H1 (cell line): ENCODE results near the gene CDHR2. TPM values are rescaled to one million over a fixed set of nuclear protein-coding genes. Genes with fewer than 3 reads are reported as not detected.

ENCODE experiments used
- CTCF ChIA-PET: fragments of 300-600 bp; sonication (Branson Sonifier 250); formaldehyde crosslinking; loops from one replicate; lab custom pipeline; 2021; ENCODE audit not compliant: partially characterized antibody; lab: Charles Lee
- POLR2A ChIA-PET: fragments of 300-600 bp; sonication (Branson Sonifier 250); formaldehyde crosslinking; loops from one replicate; lab custom pipeline; 2021; ENCODE audit warnings: inconsistent platforms; ENCODE audit not compliant: partially characterized antibody; lab: Charles Lee
- DNase-seq, 2 experiments: peaks; one replicate each; pipeline versions ENCODE4 v3.0.0 to v3.0.0-alpha.2; 2010 to 2022; ENCODE audit warnings: low spot score in 2 of 2, low read depth in 1 of 2, mixed read lengths in 1 of 2
- FAIRE-seq: peaks from 2 replicates; lab custom pipeline; 2011; peaks lifted over from hg19 to GRCh38; lab: Jason Lieb, UNC
- H2AFZ ChIP-seq: 2 replicates; pipeline ENCODE4 v1.8.1; 2012; ENCODE audit warnings: low read length, inconsistent platforms
- H2AK5ac ChIP-seq: 2 replicates; pipeline ENCODE4 v1.6.1; 2013; ENCODE audit warnings: low read depth, low read length
- H2BK120ac ChIP-seq: replicated peaks from 2 replicates; pipeline ENCODE3; 2013; ENCODE audit warnings: low read depth, low read length, inconsistent platforms
- H2BK12ac ChIP-seq: 2 replicates; pipeline ENCODE4 v1.6.1; 2013; ENCODE audit warnings: low read depth, low read length
- H2BK15ac ChIP-seq: 2 replicates; pipeline ENCODE4 v1.6.1; 2013; ENCODE audit warnings: low read length
- H2BK20ac ChIP-seq: 2 replicates; pipeline ENCODE4 v1.6.1; 2013; ENCODE audit warnings: low read length
- H2BK5ac ChIP-seq: 2 replicates; pipeline ENCODE4 v1.6.1; 2013; ENCODE audit warnings: low read depth, low read length
- H3K14ac ChIP-seq: 2 replicates; pipeline ENCODE4 v1.6.1; 2013; ENCODE audit warnings: inconsistent platforms; ENCODE audit not compliant: insufficient read length
- H3K18ac ChIP-seq: 2 replicates; pipeline ENCODE4 v1.6.1; 2013; ENCODE audit warnings: low read length; ENCODE audit errors: extremely low read depth
- H3K23ac ChIP-seq: 2 replicates; pipeline ENCODE4 v1.6.1; 2013; ENCODE audit warnings: inconsistent platforms; ENCODE audit not compliant: insufficient read length
- H3K23me2 ChIP-seq: 2 replicates; pipeline ENCODE4 v1.6.1; 2013; ENCODE audit warnings: low read depth, low read length
- H3K27ac ChIP-seq: 2 replicates; pipeline ENCODE4 v1.6.1; 2011; ENCODE audit warnings: low read depth, low read length, inconsistent platforms
- H3K27me3 ChIP-seq, 4 experiments: replicated peaks in 1 of 4; 1 replicate in 1 of 4; 2 replicates in 3 of 4; pipeline versions ENCODE4 v1.6.1 to v1.8.1; 2011 to 2013; ENCODE audit warnings: low read length in 3 of 4, mild to moderate bottlenecking in 3 of 4, inconsistent platforms in 2 of 4, mixed read lengths in 2 of 4, moderate library complexity in 1 of 4; ENCODE audit not compliant: control insufficient read depth in 3 of 4, insufficient read depth in 3 of 4; ENCODE audit errors: extremely low read depth in 1 of 4
- H3K36me3 ChIP-seq, 4 experiments: 2 replicates each; pipeline versions ENCODE4 v1.6.1 to v1.8.1; 2011 to 2013; ENCODE audit warnings: mild to moderate bottlenecking in 4 of 4, low read length in 3 of 4, moderate library complexity in 2 of 4, control low read depth in 1 of 4, inconsistent platforms in 1 of 4; ENCODE audit not compliant: insufficient read depth in 4 of 4, control insufficient read depth in 2 of 4
- H3K4ac ChIP-seq: replicated peaks from 2 replicates; pipeline ENCODE3; 2013; ENCODE audit warnings: low read length, low read depth, mixed read lengths, inconsistent platforms; ENCODE audit not compliant: insufficient read length
- H3K4me1 ChIP-seq, 4 experiments: replicated peaks in 1 of 4; 1 replicate in 1 of 4; 2 replicates in 3 of 4; pipeline versions ENCODE4 v1.6.1 to v1.8.1; 2011 to 2013; ENCODE audit warnings: low read length in 3 of 4, inconsistent platforms in 2 of 4, mixed read lengths in 1 of 4; ENCODE audit not compliant: insufficient read depth in 4 of 4, control insufficient read depth in 3 of 4
- H3K4me2 ChIP-seq, 2 experiments: 2 replicates each; pipeline versions ENCODE4 v1.6.1 to v1.8.1; 2011 to 2013; ENCODE audit warnings: low read depth in 2 of 2, low read length in 2 of 2, control low read depth in 1 of 2, inconsistent platforms in 1 of 2, mild to moderate bottlenecking in 1 of 2; ENCODE audit not compliant: insufficient read depth in 1 of 2
- H3K4me3 ChIP-seq, 4 experiments: fragments of 200-600, 300-600 bp in 1 of 4; sonication (generic), shearing (Covaris generic), sonication (Bioruptor Twin) in 1 of 4; 2 replicates each; pipeline versions ENCODE4 v1.5.1 to v1.8.1; 2011 to 2016; ENCODE audit warnings: low read length in 4 of 4, low read depth in 3 of 4, control low read depth in 2 of 4, inconsistent platforms in 2 of 4, mild to moderate bottlenecking in 2 of 4, mixed read lengths in 1 of 4, moderate library complexity in 1 of 4; ENCODE audit not compliant: insufficient read depth in 2 of 4; ENCODE audit errors: extremely low read depth in 1 of 4
- H3K56ac ChIP-seq: replicated peaks from 2 replicates; pipeline ENCODE3; 2013; ENCODE audit warnings: low read depth, mild to moderate bottlenecking, mixed read lengths, low read length, inconsistent platforms; ENCODE audit not compliant: insufficient read length
- H3K79me1 ChIP-seq: 2 replicates; pipeline ENCODE4 v1.6.1; 2013; ENCODE audit warnings: low read depth, low read length, control low read depth
- H3K79me2 ChIP-seq, 2 experiments: 2 replicates each; pipeline versions ENCODE4 v1.6.1 to v1.8.1; 2012 to 2013; ENCODE audit warnings: low read length in 2 of 2, mild to moderate bottlenecking in 2 of 2, inconsistent platforms in 1 of 2; ENCODE audit not compliant: insufficient read depth in 2 of 2, control insufficient read depth in 1 of 2
- H3K9ac ChIP-seq, 4 experiments: replicated peaks in 1 of 4; 1 replicate in 1 of 4; 2 replicates in 3 of 4; pipeline versions ENCODE4 v1.6.1 to v1.8.1; 2011 to 2013; ENCODE audit warnings: low read depth in 3 of 4, low read length in 3 of 4, control low read depth in 2 of 4, mild to moderate bottlenecking in 2 of 4, moderate library complexity in 2 of 4, inconsistent platforms in 1 of 4; ENCODE audit errors: extremely low read depth in 1 of 4
- H3K9me3 ChIP-seq, 2 experiments: 2 replicates each; pipeline versions ENCODE4 v1.6.1 to v1.8.1; 2012 to 2013; ENCODE audit warnings: mild to moderate bottlenecking in 2 of 2, moderate library complexity in 2 of 2, control low read depth in 1 of 2, inconsistent platforms in 1 of 2, low read depth in 1 of 2, low read length in 1 of 2, mixed read lengths in 1 of 2; ENCODE audit not compliant: insufficient read depth in 2 of 2
- H4K20me1 ChIP-seq, 2 experiments: replicated peaks in 1 of 2; 2 replicates each; pipeline versions ENCODE3 to v1.8.1; 2011 to 2013; ENCODE audit warnings: inconsistent platforms in 2 of 2, low read length in 2 of 2, mild to moderate bottlenecking in 1 of 2; ENCODE audit not compliant: insufficient read depth in 2 of 2, control insufficient read depth in 1 of 2
- H4K5ac ChIP-seq: 2 replicates; pipeline ENCODE4 v1.6.1; 2013; ENCODE audit warnings: low read length, low read depth, mixed read lengths, inconsistent platforms; ENCODE audit not compliant: insufficient read length
- H4K8ac ChIP-seq: 2 replicates; pipeline ENCODE4 v1.8.0; 2013; ENCODE audit warnings: mild to moderate bottlenecking, moderate library complexity, low read length, inconsistent platforms; ENCODE audit not compliant: insufficient read depth; ENCODE audit errors: extremely low read depth
- H4K91ac ChIP-seq: replicated peaks from 2 replicates; pipeline ENCODE3; 2013; ENCODE audit warnings: low read length, mixed read lengths, inconsistent platforms; ENCODE audit not compliant: insufficient read length
- BCL11A ChIP-seq, 2 experiments: IDR thresholded peaks; one replicate each; pipeline ENCODE4 v1.6.1; 2011; ENCODE audit warnings: low read depth in 2 of 2, low read length in 2 of 2, mild to moderate bottlenecking in 2 of 2
- CBX8 ChIP-seq: fragments of 300-800, 300-1000 bp; sonication (generic); IDR thresholded peaks from 2 replicates; pipeline ENCODE4 v1.7.1; 2016; ENCODE audit warnings: low read depth, low read length, borderline replicate concordance
- CEBPB ChIP-seq: IDR thresholded peaks from 2 replicates; pipeline ENCODE4 v1.6.1; 2012; ENCODE audit warnings: low read depth, low read length
- CTBP2 ChIP-seq: IDR thresholded peaks from 2 replicates; pipeline ENCODE4 v1.7.0; 2011; ENCODE audit warnings: borderline replicate concordance, mild to moderate bottlenecking, moderate library complexity, mixed read lengths, low read length; ENCODE audit not compliant: insufficient read depth, insufficient read length
- GABPA ChIP-seq: IDR thresholded peaks from 2 replicates; pipeline ENCODE4 v1.6.1; 2011; ENCODE audit warnings: mild to moderate bottlenecking, low read length, moderate library complexity, borderline replicate concordance; ENCODE audit not compliant: insufficient read depth
- HDAC6 ChIP-seq: IDR thresholded peaks from one replicate; pipeline ENCODE4 v1.7.1; 2012; ENCODE audit warnings: low read depth, mild to moderate bottlenecking, inconsistent platforms, low read length, moderate library complexity
- KDM4A ChIP-seq: IDR thresholded peaks from one replicate; pipeline ENCODE4 v1.7.1; 2012; ENCODE audit warnings: low read depth, mild to moderate bottlenecking, moderate library complexity, low read length, inconsistent platforms; ENCODE audit not compliant: severe bottlenecking
- RFX5 ChIP-seq: IDR thresholded peaks from 2 replicates; pipeline ENCODE4 v1.6.1; 2011; ENCODE audit warnings: low read depth, low read length, improper control_type of control experiment, borderline replicate concordance
- RNF2 ChIP-seq: fragments of 200-900, 300-1000 bp; sonication (generic); IDR thresholded peaks from 2 replicates; pipeline ENCODE4 v1.7.1; 2016; ENCODE audit warnings: borderline replicate concordance, low read depth, mild to moderate bottlenecking, antibody characterized with exemption, low read length; ENCODE audit not compliant: poor library complexity, severe bottlenecking; ENCODE audit errors: missing control alignments
- SIX5 ChIP-seq: IDR thresholded peaks from 2 replicates; pipeline ENCODE4 v1.6.1; 2011; ENCODE audit warnings: mild to moderate bottlenecking, low read depth, low read length
- SP4 ChIP-seq: IDR thresholded peaks from 2 replicates; pipeline ENCODE4 v1.6.1; 2012; ENCODE audit warnings: low read length, inconsistent platforms
- TAF7 ChIP-seq: optimal IDR thresholded peaks from 2 replicates; pipeline ENCODE3; 2011; ENCODE audit warnings: low read depth, mild to moderate bottlenecking, inconsistent platforms, low read length, moderate library complexity, borderline replicate concordance
- WGBS, 2 experiments: shearing (Covaris generic) in 1 of 2; methylation state at CpG; one replicate each; pipeline versions ENCODE4 v1.1.6 to v1.1.7; 2013 to 2015; ENCODE audit warnings: low lambda C conversion rate in 2 of 2, mixed read lengths in 2 of 2, inconsistent platforms in 1 of 2, low coverage in 1 of 2, missing lambda C conversion rate in 1 of 2; ENCODE audit not compliant: insufficient replicate concordance in 2 of 2, insufficient coverage in 1 of 2, insufficient read length in 1 of 2; ENCODE audit errors: extremely low coverage in 1 of 2, missing lambda C conversion rate in 1 of 2; 5-methylcytosine and 5-hydroxymethylcytosine counted together
- polyA plus RNA-seq, 7 experiments: library from polyadenylated mRNA; depleted of rRNA in 3 of 7; stranded (reverse) in 5 of 7; unstranded in 2 of 7; fragments of >200 nt in 5 of 7; fragments of 200-250 nt in 2 of 7; gene quantifications; 1 replicate in 5 of 7; 2 replicates in 1 of 7; 4 replicates in 1 of 7; pipeline versions ENCODE4 v1.2.1 to v1.2.3, GENCODE V29; 2011 to 2013; ENCODE audit warnings: missing spikeins in 2 of 7, mixed read lengths in 2 of 7
- total RNA-seq: library from RNA; stranded (reverse); fragmentation: NEBNext Ultra II Directional; extraction: Animal tissue kit (Norgen Biotek cat#: 25700); gene quantifications from 2 replicates; pipeline ENCODE4 v1.2.1, GENCODE V29; 2021

The CDHR2 gene
- total and polyA plus RNA-seq, 2 of the 8 experiments (the other 6 are each of a cell fraction or from before 2014, with no cell fraction given), result 0.02 to 0.43 TPM

DNA sequence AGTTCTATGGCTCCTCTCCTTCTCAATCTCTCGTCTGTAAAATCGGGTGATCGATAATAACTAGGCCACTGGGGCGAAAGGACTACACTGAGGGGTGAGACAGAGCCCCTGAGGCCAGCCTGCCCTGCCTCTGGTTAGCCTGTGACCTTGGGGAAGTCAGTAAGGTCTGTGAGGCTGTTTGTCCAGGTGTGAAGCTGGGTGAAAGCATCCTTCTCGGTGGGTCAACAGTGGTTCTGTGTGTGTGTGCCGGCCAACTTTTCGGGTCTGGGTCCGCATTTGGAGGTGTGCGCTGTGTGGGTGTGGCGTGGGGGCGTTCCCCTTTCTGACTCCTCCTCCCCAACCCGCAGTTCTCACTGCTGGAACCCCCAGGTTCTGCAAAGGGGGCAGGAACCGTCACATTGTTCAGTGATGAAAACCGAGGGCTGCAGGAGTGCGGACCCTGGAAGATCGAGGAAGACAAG, 7.0 kb upstream of the CDHR2 start:
- peak overlapping the region; percentile 36 for H4K91ac ChIP-seq
- WGBS, 2 experiments, result 31% methylated on average over 13 of the region's 16 CpGs; no CpG with 5 or more reads in 1 of the 2 experiments
- CTCF ChIA-PET, result interaction anchor here (0.8 to 3.7 kb wide), 9 partner anchors 8 to 80 kb away, joined by 3 to 27 read pairs (median 4); no protein-coding TSS in a partner anchor
- peaks cover 0 to 1% of the 10 kb centered on the region in 2 experiments for H4K20me1 ChIP-seq
- peak overlapping the region in 2 of 4 experiments; percentile 54 to 55; a peak in 3 of 7 replicates for H3K9ac ChIP-seq
- DNase-seq, result no peak
- H3K23ac ChIP-seq, result no peak overlapping the region
- peak overlapping the region; percentile 3 for H3K56ac ChIP-seq
- H3K14ac ChIP-seq, result no peak overlapping the region
- peaks cover 9 to 18% (median 18%) of the 10 kb centered on the region in 4 experiments for H3K4me1 ChIP-seq
- peak overlapping the region; percentile 66 to 76 (median 71) for H3K4me3 ChIP-seq
- peak overlapping the region; percentile 79; the same call in 1 of the 2 replicates for H3K18ac ChIP-seq
- H3K79me1 ChIP-seq, result peaks cover 2% of the 10 kb centered on the region; the same call in 1 of the 2 replicates
- no peaks in the 10 kb centered on the region for H3K79me2 ChIP-seq
- no peaks in the 10 kb centered on the region; a peak in 1 of 7 replicates for H3K27me3 ChIP-seq
- peak overlapping the region; percentile 77; the same call in 1 of the 2 replicates for H2BK5ac ChIP-seq
- H3K23me2 ChIP-seq, result peaks cover 14% of the 10 kb centered on the region
- H4K5ac ChIP-seq, result no peak overlapping the region
- no peaks in the 10 kb centered on the region for H3K36me3 ChIP-seq
- FAIRE-seq, result no peak
- H2BK12ac ChIP-seq, result peak overlapping the region; percentile 56; the same call in 1 of the 2 replicates
- peak overlapping the region; percentile 51; the same call in 1 of the 2 replicates for H3K27ac ChIP-seq
- POLR2A ChIA-PET, result interaction anchor here (0.6 to 21.1 kb wide), 8 partner anchors 7 to 159 kb away, joined by 3 to 458 read pairs (median 4); partner anchors contain the start of gene RNF44
- no peak overlapping the region for H2AFZ ChIP-seq
- H2AK5ac ChIP-seq, result peak overlapping the region; percentile 79
- H2BK20ac ChIP-seq, result peak overlapping the region; percentile 90
- peak overlapping the region; percentile 94 for H2BK15ac ChIP-seq
- H4K8ac ChIP-seq, result peak overlapping the region; percentile 87; the same call in 1 of the 2 replicates
- no peak overlapping the region for H3K4ac ChIP-seq
- H2BK120ac ChIP-seq, result no peak overlapping the region
- peak overlapping the region; percentile 91 to 93 for H3K4me2 ChIP-seq
- H3K9me3 ChIP-seq, result no peaks in the 10 kb centered on the region
- TF ChIP-seq HDAC6 (no peak), SP4 (no peak), SIX5 (no peak), RNF2 (no peak), BCL11A (IDR thresholded peaks at IDR 0.05; ENCODE audit: low read depth in 2 of 2, low read length in 2 of 2) (no peak), CTBP2 (no peak), GABPA (no peak), CEBPB (no peak), RFX5 (no peak), CBX8 (no peak), KDM4A (peak; percentile 23), TAF7 (no peak)
